B cell (primary cell): ENCODE measurements around the gene TNFRSF12A. TPM values are rescaled to one million over a fixed set of nuclear protein-coding genes. Genes with fewer than 3 reads are reported as not detected.

Source experiments
- ATAC-seq: fragments of 200-7000 bp; cut with Tn5 transposase; one replicate; pipeline ENCODE4 v1.10.0; 2021; ENCODE audit warnings: low read depth, mild to moderate bottlenecking, moderate number of reproducible peaks, moderate library complexity
- CTCF ChIA-PET: fragments of 350-600 bp; sonication (Branson Sonifier 250); formaldehyde crosslinking; loops from one replicate; lab custom pipeline; 2021; ENCODE audit warnings: antibody characterized with exemption, inconsistent platforms; lab: Charles Lee
- POLR2A ChIA-PET: fragments of 350-600 bp; sonication (Branson Sonifier 250); formaldehyde crosslinking; loops from one replicate; lab custom pipeline; 2021; ENCODE audit warnings: antibody characterized with exemption; lab: Charles Lee
- DNase-seq: peaks from one replicate; pipeline ENCODE4 v3.0.0; 2013
- H2AFZ ChIP-seq: 2 replicates; pipeline ENCODE4 v1.6.1; 2012; ENCODE audit warnings: mild to moderate bottlenecking, low read depth, low read length; ENCODE audit not compliant: insufficient read depth, poor library complexity, severe bottlenecking
- H3K27ac ChIP-seq, 2 donors: 1 replicate in 1 of 2; 2 replicates in 1 of 2; pipeline ENCODE4 v1.5.1; 2012 to 2013; ENCODE audit warnings: low read length in 2 of 2, mild to moderate bottlenecking in 2 of 2, moderate library complexity in 1 of 2
- H3K27me3 ChIP-seq, 4 experiments: fragments of 200-600 bp in 1 of 4; sonication (generic) in 1 of 4; replicated peaks in 1 of 4; 1 replicate in 2 of 4; 2 replicates in 2 of 4; pipeline versions ENCODE4 v1.6.1 to v1.7.0; 2013 to 2016; ENCODE audit warnings: low read length in 3 of 4, mild to moderate bottlenecking in 2 of 4, mixed read lengths in 1 of 4, moderate library complexity in 1 of 4; ENCODE audit not compliant: insufficient read depth in 4 of 4, control insufficient read depth in 3 of 4; ENCODE audit errors: control extremely low read depth in 1 of 4
- H3K36me3 ChIP-seq, 2 experiments: replicated peaks in 1 of 2; 1 replicate in 1 of 2; 2 replicates in 1 of 2; pipeline versions ENCODE4 v1.6.1 to v1.7.1; 2013; ENCODE audit warnings: low read length in 1 of 2; ENCODE audit not compliant: insufficient read depth in 2 of 2, control insufficient read depth in 1 of 2; ENCODE audit errors: control extremely low read depth in 1 of 2, extremely low read depth in 1 of 2
- H3K4me1 ChIP-seq, 2 donors: fragments of 200-600 bp in 1 of 2; sonication (generic) in 1 of 2; 1 replicate in 1 of 2; 2 replicates in 1 of 2; pipeline versions ENCODE4 v1.5.1 to v1.6.1; 2013 to 2017; ENCODE audit warnings: low read length in 2 of 2; ENCODE audit not compliant: control insufficient read depth in 2 of 2, insufficient read depth in 2 of 2
- H3K4me2 ChIP-seq: replicated peaks from 2 replicates; pipeline ENCODE3; 2012; ENCODE audit warnings: mild to moderate bottlenecking, low read depth, low read length; ENCODE audit not compliant: poor library complexity, severe bottlenecking
- H3K4me3 ChIP-seq, 5 experiments: fragments of 200-600 bp in 1 of 5; sonication (generic) in 1 of 5; 1 replicate in 3 of 5; 2 replicates in 2 of 5; pipeline versions ENCODE4 v1.5.1 to v1.7.0; 2011 to 2016; ENCODE audit warnings: low read length in 4 of 5, mild to moderate bottlenecking in 4 of 5, low read depth in 2 of 5, control low read depth in 1 of 5, moderate library complexity in 1 of 5; ENCODE audit not compliant: insufficient read depth in 1 of 5; ENCODE audit errors: control extremely low read depth in 1 of 5, extremely low read depth in 1 of 5
- H3K79me2 ChIP-seq: fragments of 200-600 bp; sonication (generic); one replicate; pipeline ENCODE4 v1.6.0; 2016; ENCODE audit warnings: low read length; ENCODE audit not compliant: control insufficient read depth, insufficient read depth
- H3K9ac ChIP-seq: fragments of 200-600 bp; sonication (generic); 2 replicates; pipeline ENCODE4 v1.6.1; 2017; ENCODE audit warnings: mild to moderate bottlenecking, low read length, moderate library complexity
- H3K9me3 ChIP-seq, 3 donors: one replicate each; pipeline versions ENCODE4 v1.6.1 to v1.7.1; 2013; ENCODE audit warnings: low read length in 2 of 3; ENCODE audit not compliant: control insufficient read depth in 2 of 3, insufficient read depth in 1 of 3; ENCODE audit errors: control extremely low read depth in 1 of 3
- H4K20me1 ChIP-seq: 2 replicates; pipeline ENCODE4 v1.6.0; 2012; ENCODE audit warnings: mild to moderate bottlenecking, low read length; ENCODE audit not compliant: insufficient read depth, control insufficient read depth, poor library complexity, severe bottlenecking
- H3K27ac Mint-ChIP-seq: one replicate; pipeline ENCODE4 v1.8.0; 2021; ENCODE audit warnings: mixed read lengths
- H3K27me3 Mint-ChIP-seq: one replicate; pipeline ENCODE4 v1.8.0; 2021; ENCODE audit warnings: mixed read lengths
- H3K4me1 Mint-ChIP-seq: one replicate; pipeline ENCODE4 v1.8.0; 2021; ENCODE audit warnings: mixed read lengths
- H3K4me3 Mint-ChIP-seq: one replicate; pipeline ENCODE4 v1.8.0; 2021; ENCODE audit warnings: mixed read lengths
- H3K9me3 Mint-ChIP-seq: one replicate; pipeline ENCODE4 v1.8.0; 2022; ENCODE audit warnings: mixed read lengths; ENCODE audit not compliant: insufficient read depth
- CTCF ChIP-seq: fragments of 200-600 bp; IDR thresholded peaks from one replicate; pipeline ENCODE4 v1.8.0; 2022; ENCODE audit warnings: antibody characterized with exemption, mild to moderate bottlenecking
- EZH2 ChIP-seq: IDR thresholded peaks from 2 replicates; pipeline ENCODE4 v1.6.1; 2012; ENCODE audit warnings: borderline replicate concordance, low read depth, mild to moderate bottlenecking, moderate library complexity, low read length; ENCODE audit not compliant: insufficient read depth, poor library complexity, severe bottlenecking
- WGBS: methylation state at CpG from one replicate; pipeline ENCODE4 v1.1.5; 2013; ENCODE audit warnings: missing lambda C conversion rate; ENCODE audit not compliant: insufficient coverage; 5-methylcytosine and 5-hydroxymethylcytosine counted together
- intact Hi-C: fragments of 100-400 bp; cut with micrococcal nuclease; formaldehyde crosslinking; loops from one replicate; pipeline ENCODE4 v1.10.0; 2022
- polyA plus RNA-seq: library from polyadenylated mRNA; depleted of rRNA; stranded (reverse); fragments of >200 nt; gene quantifications from 2 replicates; pipeline ENCODE4 v1.2.3, GENCODE V29; 2012
- total RNA-seq, 2 donors: library from RNA; stranded (reverse); fragments of 120-200 nt in 1 of 2; gene quantifications; 1 replicate in 1 of 2; 2 replicates in 1 of 2; pipeline versions ENCODE4 v1.2.3 to v1.2.4, GENCODE V29; 2013 to 2022

TNFRSF12A gene
- total and polyA plus RNA-seq, 2 donors (not counting 1 experiment from before 2014, with no cell fraction given), result 0.61 to 1.3 TPM

- H3K9me3 ChIP-seq, result peaks cover 0 to 23% (median 0%) of the 10 kb centered on the region in 3 donors
- peak overlapping the region; percentile 67 for H3K9ac ChIP-seq
- peaks cover 21% of the 10 kb centered on the region in 2 donors for H3K4me1 ChIP-seq
- H3K4me3 Mint-ChIP-seq, result peak overlapping the region; percentile 71
- no peaks in the 10 kb centered on the region for H3K9me3 Mint-ChIP-seq
- peak; percentile 32 for DNase-seq
- no peak for ATAC-seq
- TF ChIP-seq CTCF (no peak), EZH2 (peak; percentile 57)
- H3K27ac ChIP-seq, result no peak overlapping the region
- peak overlapping the region in 3 of 5 experiments; percentile 53 to 72 (median 58) for H3K4me3 ChIP-seq
- peak overlapping the region; percentile 100 for H3K4me2 ChIP-seq
- no peaks in the 10 kb centered on the region for H4K20me1 ChIP-seq
- intact Hi-C loops, result loop anchor here (5.0 kb wide), 1 partner anchor 125 kb away; no protein-coding TSS in a partner anchor
- ChIA-PET POLR2A (no interaction called here), CTCF (interaction anchor here (0.8 to 1.8 kb wide), 4 partner anchors 12 to 55 kb away, joined by 3 to 10 read pairs (median 8); no protein-coding TSS in a partner anchor)
- H3K4me1 Mint-ChIP-seq, result peaks cover 11% of the 10 kb centered on the region
- H2AFZ ChIP-seq, result peak overlapping the region; percentile 51
- H3K79me2 ChIP-seq, result no peaks in the 10 kb centered on the region
- H3K27ac Mint-ChIP-seq, result no peak overlapping the region
- WGBS, result 4% methylated on average over 50 of the region's 54 CpGs
- no peaks in the 10 kb centered on the region for H3K36me3 ChIP-seq
- H3K27me3 Mint-ChIP-seq, result peaks cover 30% of the 10 kb centered on the region
- H3K27me3 ChIP-seq, result peaks cover 0 to 68% (median 34%) of the 10 kb centered on the region in 4 experiments
Measured at GRCh38 chr16:3046641-3047386, 26.6 kb downstream of the TNFRSF12A start.

DNA sequence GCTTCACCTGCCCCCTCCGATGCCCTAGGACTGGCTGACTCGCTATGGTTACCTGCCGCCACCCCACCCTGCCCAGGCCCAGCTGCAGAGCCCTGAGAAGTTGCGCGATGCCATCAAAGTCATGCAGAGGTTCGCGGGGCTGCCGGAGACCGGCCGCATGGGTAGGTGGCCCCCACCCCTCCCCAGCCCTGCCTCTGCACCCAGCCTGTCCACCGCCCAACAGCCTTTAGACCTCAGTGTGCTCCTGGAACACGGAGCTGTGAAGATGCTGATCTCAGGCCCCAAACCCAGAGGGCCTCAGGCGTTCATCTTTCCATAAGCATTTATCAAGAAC is 27.2 kb downstream of the TNFRSF12A start:
- peak overlapping the region; percentile 71 for H3K4me3 Mint-ChIP-seq

More for the DNA sequence above, 27.2 kb downstream of the TNFRSF12A start:
- WGBS, result 15% methylated on average over 13 of the region's 13 CpGs
- peaks cover 14% of the 10 kb centered on the region for H3K4me1 Mint-ChIP-seq
- peaks cover 30% of the 10 kb centered on the region for H3K27me3 Mint-ChIP-seq
- no peak overlapping the region for H3K9ac ChIP-seq
- H3K9me3 Mint-ChIP-seq, result no peaks in the 10 kb centered on the region
- peaks cover 0 to 23% (median 0%) of the 10 kb centered on the region in 3 donors for H3K9me3 ChIP-seq
- no peak overlapping the region for H3K27ac Mint-ChIP-seq
- POLR2A ChIA-PET, result interaction anchor here (0.7 kb wide), 1 partner anchor 73 kb away, joined by 6 read pairs; no protein-coding TSS in a partner anchor
- intact Hi-C loops, result loop anchor here (5.0 kb wide), 1 partner anchor 125 kb away; no protein-coding TSS in a partner anchor
- no peak overlapping the region for H3K27ac ChIP-seq
- H3K4me1 ChIP-seq, result peaks cover 21% of the 10 kb centered on the region in 2 donors
- CTCF ChIA-PET, result interaction anchor here (0.8 to 1.9 kb wide), 5 partner anchors 11 to 82 kb away, joined by 3 to 10 read pairs (median 6); no protein-coding TSS in a partner anchor
- no peaks in the 10 kb centered on the region for H4K20me1 ChIP-seq
- TF ChIP-seq EZH2 (no peak), CTCF (no peak)
- H3K27me3 ChIP-seq, result peaks cover 0 to 68% (median 34%) of the 10 kb centered on the region in 4 experiments
- peak overlapping the region; percentile 100 for H3K4me2 ChIP-seq
- H2AFZ ChIP-seq, result no peak overlapping the region
- no peaks in the 10 kb centered on the region for H3K79me2 ChIP-seq
- H3K36me3 ChIP-seq, result no peaks in the 10 kb centered on the region
- no peak for ATAC-seq
- no peak for DNase-seq
- no peak overlapping the region for H3K4me3 ChIP-seq
